GM12878 (cell line): ENCODE results near the gene DPH1. TPM values are rescaled to one million over a fixed set of nuclear protein-coding genes. Genes with fewer than 3 reads are reported as not detected.

ENCODE experiments used
- ATAC-seq: fragments of 200-7000 bp; cut with Tn5 transposase; 3 replicates; pipeline ENCODE4 v1.9.1; 2020; ENCODE audit warnings: mild to moderate bottlenecking, moderate library complexity
- BruUV-seq: library from RNA; stranded (reverse); fragments of 400-500 nt; replicated peaks from 2 replicates; lab custom pipeline; 2021; lab: Mats Ljungman, UMichigan
- CTCF ChIA-PET: fragments of 300-600 bp; sonication (Branson Sonifier 250); formaldehyde crosslinking; extraction: SDS; loops from one replicate; lab custom pipeline; 2021; ENCODE audit warnings: inconsistent platforms; lab: Yijun Ruan, JAX
- POLR2A ChIA-PET: fragments of 350-600 bp; formaldehyde crosslinking; extraction: SDS; loops from one replicate; lab custom pipeline; 2021; ENCODE audit warnings: inconsistent platforms; lab: Charles Lee
- RAD21 ChIA-PET: fragments of 300-600 bp; sonication (Branson Sonifier 250); formaldehyde crosslinking; loops from one replicate; lab custom pipeline; 2023; ENCODE audit warnings: antibody characterized with exemption; ENCODE audit not compliant: unreplicated experiment; lab: Charles Lee
- SMC1A ChIA-PET: fragments of 300-600 bp; sonication (Branson Sonifier 250); formaldehyde crosslinking; loops from one replicate; lab custom pipeline; 2023; ENCODE audit not compliant: unreplicated experiment, uncharacterized antibody; lab: Charles Lee
- DNase-seq: peaks from one replicate; pipeline ENCODE4 v3.0.0-alpha.2; 2011; ENCODE audit warnings: low read depth, low spot score
- FAIRE-seq: peaks from 3 replicates; lab custom pipeline; 2011; peaks lifted over from hg19 to GRCh38; lab: Jason Lieb, UNC
- H2AFZ ChIP-seq: 2 replicates; pipeline ENCODE4 v1.6.0; 2011; ENCODE audit warnings: low read depth, low read length, control low read depth; ENCODE audit not compliant: control insufficient read depth
- H3K27ac ChIP-seq: 2 replicates; pipeline ENCODE4 v1.5.1; 2011; ENCODE audit warnings: control low read depth; ENCODE audit not compliant: control insufficient read depth, insufficient read depth
- H3K27me3 ChIP-seq, 2 experiments: replicated peaks in 1 of 2; 2 replicates each; pipeline versions ENCODE4 v1.6.0 to v1.6.1; 2011; ENCODE audit warnings: low read length in 1 of 2; ENCODE audit not compliant: control insufficient read depth in 2 of 2, insufficient read depth in 2 of 2
- H3K36me3 ChIP-seq, 2 experiments: 2 replicates each; pipeline ENCODE4 v1.5.1; 2011; ENCODE audit warnings: low read length in 1 of 2; ENCODE audit not compliant: control insufficient read depth in 2 of 2, insufficient read depth in 2 of 2
- H3K4me1 ChIP-seq: 2 replicates; pipeline ENCODE4 v1.6.1; 2011; ENCODE audit warnings: mild to moderate bottlenecking, low read length, moderate library complexity, mixed read lengths; ENCODE audit not compliant: control insufficient read depth, insufficient read depth
- H3K4me2 ChIP-seq: 2 replicates; pipeline ENCODE4 v1.6.0; 2011; ENCODE audit warnings: control low read depth; ENCODE audit not compliant: control insufficient read depth, insufficient read depth
- H3K4me3 ChIP-seq: fragments of 200-600 bp; sonication (generic); 2 replicates; pipeline ENCODE4 v1.5.1; 2016
- H3K79me2 ChIP-seq: 2 replicates; pipeline ENCODE4 v1.6.0; 2011; ENCODE audit warnings: low read length; ENCODE audit not compliant: control insufficient read depth, insufficient read depth
- H3K9ac ChIP-seq: 2 replicates; pipeline ENCODE4 v1.8.0; 2011; ENCODE audit warnings: low read length, control low read depth, mixed read lengths; ENCODE audit not compliant: control insufficient read depth, insufficient read depth
- H3K9me3 ChIP-seq: replicated peaks from 3 replicates; pipeline ENCODE4 v1.5.1; 2011; ENCODE audit warnings: mild to moderate bottlenecking, low read length; ENCODE audit not compliant: control insufficient read depth, insufficient read depth
- H4K20me1 ChIP-seq: 2 replicates; pipeline ENCODE4 v1.6.0; 2011; ENCODE audit not compliant: control insufficient read depth, insufficient read depth
- CEBPB ChIP-seq, 2 experiments: fragments of 150-350 bp in 1 of 2; IDR thresholded peaks; 2 replicates each; pipeline ENCODE4 v1.6.1; 2012 to 2014; ENCODE audit warnings: low read depth in 2 of 2, low read length in 2 of 2, borderline replicate concordance in 1 of 2, inconsistent platforms in 1 of 2
- CTCF ChIP-seq, 3 experiments: IDR thresholded peaks in 2 of 3; conservative IDR thresholded peaks in 1 of 3; 2 replicates each; pipeline ENCODE4 v1.5.1; 2011; ENCODE audit warnings: low read depth in 3 of 3, low read length in 3 of 3, mild to moderate bottlenecking in 3 of 3, control low read depth in 2 of 3, moderate library complexity in 2 of 3, inconsistent platforms in 1 of 3, mixed read lengths in 1 of 3; ENCODE audit not compliant: control insufficient read depth in 2 of 3, insufficient read depth in 1 of 3; ENCODE audit errors: extremely low read depth in 1 of 3
- EP300 ChIP-seq, 2 experiments: fragments of 150-350 bp in 1 of 2; IDR thresholded peaks; 2 replicates each; pipeline ENCODE4 v1.6.1; 2011 to 2012; ENCODE audit warnings: low read depth in 2 of 2, low read length in 2 of 2, borderline replicate concordance in 1 of 2, improper control_type of control experiment in 1 of 2, inconsistent platforms in 1 of 2; ENCODE audit not compliant: control insufficient read depth in 1 of 2
- ESRRA ChIP-seq: IDR thresholded peaks from 2 replicates; pipeline ENCODE4 v1.6.1; 2012; ENCODE audit warnings: mild to moderate bottlenecking, low read length, improper control_type of control experiment
- EZH2 ChIP-seq: IDR thresholded peaks from 2 replicates; pipeline ENCODE4 v1.6.1; 2012; ENCODE audit warnings: low read depth, mild to moderate bottlenecking, control low read depth, inconsistent platforms, low read length, borderline replicate concordance; ENCODE audit not compliant: control insufficient read depth
- MEF2A ChIP-seq: IDR thresholded peaks from 2 replicates; pipeline ENCODE4 v1.6.1; 2011; ENCODE audit warnings: low read depth, mild to moderate bottlenecking, low read length, moderate library complexity; ENCODE audit not compliant: insufficient read depth
- NKRF ChIP-seq: fragments of 450-650 bp; conservative IDR thresholded peaks from 2 replicates; pipeline ENCODE4 v1.6.1; 2017; ENCODE audit warnings: mild to moderate bottlenecking, moderate library complexity
- POLR2A ChIP-seq: IDR thresholded peaks from 2 replicates; pipeline ENCODE4 v1.6.1; 2011; ENCODE audit warnings: low read depth, mild to moderate bottlenecking, low read length
- SIN3A ChIP-seq: IDR thresholded peaks from 2 replicates; pipeline ENCODE4 v1.6.1; 2012; ENCODE audit warnings: low read depth, low read length, improper control_type of control experiment
- ZBTB40 ChIP-seq: fragments of 450-650 bp; IDR thresholded peaks from 2 replicates; pipeline ENCODE4 v1.6.1; 2016; ENCODE audit warnings: mild to moderate bottlenecking, moderate library complexity, borderline replicate concordance
- WGBS: methylation state at CpG from one replicate; pipeline ENCODE4 v1.1.6; 2016; ENCODE audit warnings: low lambda C conversion rate; ENCODE audit not compliant: insufficient replicate concordance, insufficient coverage; ENCODE audit errors: missing lambda C conversion rate; 5-methylcytosine and 5-hydroxymethylcytosine counted together
- in situ Hi-C: fragments of 300-500 bp; cut with MboI; formaldehyde crosslinking; loops from 9 replicates; pipeline ENCODE4 v1.14.3; 2018; ENCODE audit warnings: mixed read lengths
- intact Hi-C: fragments of 100-400 bp; cut with micrococcal nuclease; formaldehyde crosslinking; loops from one replicate; pipeline ENCODE4 v1.14.2; 2022; ENCODE audit not compliant: unreplicated experiment
- polyA plus RNA-seq, 11 experiments: library from polyadenylated mRNA; depleted of rRNA in 4 of 11; unstranded in 6 of 11; stranded (reverse) in 5 of 11; fragments of >200 nt; fragmentation: Nextera tagmentation in 4 of 11; fragmentation: Illumina TruSeq in 1 of 11; extraction: Ambion mirVana in 4 of 11; extraction: Trizol in 1 of 11; gene quantifications; 1 replicate in 1 of 11; 2 replicates in 10 of 11; pipeline versions ENCODE4 v1.2.1 to v1.2.3, GENCODE V29; 2011 to 2016; ENCODE audit warnings: inconsistent platforms in 2 of 11, missing spikeins in 2 of 11, low read depth in 1 of 11
- total RNA-seq, 4 experiments: library from RNA; depleted of rRNA in 3 of 4; stranded (reverse); fragments of >200 nt in 3 of 4; fragmentation: Illumina TruSeq in 1 of 4; extraction: Trizol in 1 of 4; gene quantifications; 2 replicates each; pipeline versions ENCODE4 v1.2.1 to v1.2.3, GENCODE V29; 2013 to 2021

The DPH1 gene
- total and polyA plus RNA-seq, 10 of the 15 experiments (the other 5 are each of a cell fraction or from before 2014, with no cell fraction given) = 0.29 to 33.6 (median 20.2) TPM

GRCh38 chr17:2070241-2071023 is 40.5 kb downstream of the DPH1 start:
- no peaks in the 10 kb centered on the region for H3K27me3 ChIP-seq
- 0% methylated on average over 13 of the region's 13 CpGs for WGBS
- RAD21 ChIA-PET = interaction anchor here (0.7 to 4.7 kb wide), 18 partner anchors 10 to 212 kb away, joined by 3 to 85 read pairs (median 5); partner anchors contain the start of gene HIC1
- ATAC-seq = peak; percentile 93
- H3K27ac ChIP-seq = peak overlapping the region; percentile 95
- peaks cover 43% of the 10 kb centered on the region for H3K4me1 ChIP-seq
- H3K9ac ChIP-seq = peak overlapping the region; percentile 61
- no peaks in the 10 kb centered on the region for H4K20me1 ChIP-seq
- no peaks in the 10 kb centered on the region for H3K9me3 ChIP-seq
- SMC1A ChIA-PET = interaction anchor here (0.7 to 6.1 kb wide), 12 partner anchors 12 to 182 kb away, joined by 3 to 107 read pairs (median 4); partner anchors contain the start of gene HIC1
- peaks cover 13 to 18% of the 10 kb centered on the region in 2 experiments for H3K36me3 ChIP-seq
- CTCF ChIA-PET = interaction anchor here (0.8 to 8.5 kb wide), 15 partner anchors 10 to 214 kb away, joined by 3 to 77 read pairs (median 4); partner anchors contain the start of gene HIC1
- peak; percentile 80 for FAIRE-seq
- H3K4me2 ChIP-seq = peak overlapping the region; percentile 56
- H2AFZ ChIP-seq = no peak overlapping the region
- intact Hi-C loops = loop anchor here (1.0 to 5.0 kb wide), 3 partner anchors 17 to 172 kb away; partner anchors contain the start of gene DPH1
- POLR2A ChIA-PET = interaction anchor here (0.5 to 12.5 kb wide), 11 partner anchors 13 to 189 kb away, joined by 3 to 148 read pairs (median 4); partner anchors contain the start of gene HIC1
- in situ Hi-C loops = no loop called here
- H3K79me2 ChIP-seq = no peaks in the 10 kb centered on the region
- H3K4me3 ChIP-seq = peak overlapping the region; percentile 1; the same call in 1 of the 2 replicates
- no TSS peak for BruUV-seq
- DNase-seq = peak; percentile 96
- peak; percentile 79 for TF ChIP-seq POLR2A
- TF ChIP-seq ESRRA = 0 out of 2 replicates have a peak, but pooled peaks have one; percentile 79
- peak; percentile 96 to 99 for TF ChIP-seq EP300 (IDR thresholded peaks at IDR 0.05; ENCODE audit: borderline replicate concordance in 1 of 2, control insufficient read depth in 1 of 2, low read depth in 2 of 2, low read length in 2 of 2)
- TF ChIP-seq EZH2 = no peak
- TF ChIP-seq MEF2A = peak; percentile 83
- TF ChIP-seq SIN3A = peak; percentile 41; the same call in 1 of the 2 replicates
- no peak for TF ChIP-seq CEBPB (IDR thresholded peaks at IDR 0.05; ENCODE audit: borderline replicate concordance in 1 of 2, low read depth in 2 of 2, low read length in 2 of 2)
- TF ChIP-seq NKRF = no peak; the same call in 1 of the 2 replicates
- TF ChIP-seq ZBTB40 = no peak
- TF ChIP-seq CTCF (IDR thresholded peaks at IDR 0.05 in 2 of 3, conservative IDR thresholded peaks at IDR 0.05 in 1 of 3; ENCODE audit: control insufficient read depth in 2 of 3, extremely low read depth in 1 of 3, insufficient read depth in 1 of 3, low read depth in 3 of 3, low read length in 3 of 3) = peak in 2 of 3 experiments; percentile 7 to 22; a peak in 1 of 6 replicates
